HG02943 (cell line): ENCODE results near the gene MAP3K5.
"Not testable (repeated sequence)": the region's sequence is repeated elsewhere in the genome, so short reads cannot be mapped to it uniquely, and the experiment has no call there.

ENCODE experiments used
- ATAC-seq: cut with Tn5 transposase; IDR thresholded peaks from one replicate; pipeline ENCODE4 v1.9.1; 2021; ENCODE audit warnings: mild to moderate bottlenecking, low read depth, moderate library complexity; ENCODE audit not compliant: unreplicated experiment

The MAP3K5 gene

GRCh38 chr6:136693090-136693489, 99.2 kb downstream of the MAP3K5 start:
- ATAC-seq: no peak

GRCh38 chr6:136687894-136688293, 104.4 kb downstream of the MAP3K5 start:
- not testable (repeated sequence) for ATAC-seq

GRCh38 chr6:136685540-136686108, 106.7 kb downstream of the MAP3K5 start:
- ATAC-seq: no peak

GRCh38 chr6:136684466-136684865, 107.8 kb downstream of the MAP3K5 start:
- no peak for ATAC-seq

- no peak for ATAC-seq
These were observed 108.9 kb downstream of the MAP3K5 start for GRCh38 chr6:136683209-136683941.

- no peak for ATAC-seq
These were observed 110.0 kb downstream of the MAP3K5 start for GRCh38 chr6:136682292-136682691.

GRCh38 chr6:136677822-136678221, 114.5 kb downstream of the MAP3K5 start:
- ATAC-seq: no peak

GRCh38 chr6:136677344-136677743, 114.9 kb downstream of the MAP3K5 start:
- no peak for ATAC-seq

GRCh38 chr6:136676075-136676474, 116.2 kb downstream of the MAP3K5 start:
- ATAC-seq: no peak

GRCh38 chr6:136673571-136673970, 118.7 kb downstream of the MAP3K5 start:
- ATAC-seq: no peak

GRCh38 chr6:136672144-136672543, 120.1 kb downstream of the MAP3K5 start:
- ATAC-seq: no peak

GRCh38 chr6:136669299-136669699, 123.0 kb downstream of the MAP3K5 start:
- no peak for ATAC-seq

- ATAC-seq: no peak
These were observed 123.7 kb downstream of the MAP3K5 start for GRCh38 chr6:136668571-136668970.

GRCh38 chr6:136666041-136666440, 126.2 kb downstream of the MAP3K5 start:
- no peak for ATAC-seq

GRCh38 chr6:136662347-136663237, 129.7 kb downstream of the MAP3K5 start:
- no peak for ATAC-seq

- ATAC-seq: no peak
These were observed 131.6 kb downstream of the MAP3K5 start for GRCh38 chr6:136660727-136661126.

- ATAC-seq: no peak
These were observed 132.2 kb downstream of the MAP3K5 start for GRCh38 chr6:136659991-136660499.

- ATAC-seq: no peak
These were observed 133.6 kb downstream of the MAP3K5 start for GRCh38 chr6:136658711-136659110.

GRCh38 chr6:136657666-136658065, 134.6 kb downstream of the MAP3K5 start:
- no peak for ATAC-seq

- no peak for ATAC-seq
These were observed 136.2 kb downstream of the MAP3K5 start for GRCh38 chr6:136656121-136656520.
